ENCODE results near the gene POLR2E. TPM values are rescaled to one million over a fixed set of nuclear protein-coding genes. Genes with fewer than 3 reads are reported as not detected.

The POLR2E gene
- total and polyA plus RNA-seq, 2 of the 8 experiments (the other 6 are each of a cell fraction or from before 2014, with no cell fraction given), result 281 to 381 TPM

DNA sequence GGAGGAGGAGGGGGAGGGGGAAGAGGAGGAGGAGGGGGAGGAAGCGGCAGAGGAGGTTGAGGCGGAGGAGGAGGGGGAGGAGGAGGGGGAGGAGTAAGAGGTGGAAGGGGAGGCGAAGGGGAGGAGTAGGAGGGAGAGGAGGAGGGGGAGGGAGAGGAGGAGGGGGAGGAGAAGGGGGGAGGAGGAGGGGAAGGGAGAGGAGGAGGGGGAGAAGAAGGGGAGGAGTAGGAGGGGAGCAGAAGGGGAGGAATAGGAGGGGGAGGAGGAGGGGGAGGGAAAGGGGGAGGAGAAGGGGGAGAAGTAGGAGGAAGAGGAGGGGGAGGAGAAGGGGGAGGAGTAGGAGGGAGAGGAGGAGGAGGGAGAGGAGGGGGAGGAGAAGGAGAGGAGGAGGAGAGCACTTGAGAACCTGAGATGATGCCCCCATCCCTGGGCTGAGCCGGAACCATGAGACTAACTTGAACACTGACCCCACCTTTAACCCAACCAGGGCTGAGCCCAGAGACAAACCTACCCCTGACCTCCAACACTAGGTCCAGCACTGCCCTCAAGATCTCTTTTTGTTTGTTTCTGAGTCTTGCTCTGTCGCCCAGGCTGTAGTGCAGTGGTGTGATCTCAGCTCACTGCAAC lies 42.7 kb downstream of the POLR2E start:
- no peak for TF ChIP-seq JUND (IDR thresholded peaks at IDR 0.05; ENCODE audit: low read length)
- TF ChIP-seq MAX (IDR thresholded peaks at IDR 0.05), result no peak
- no peak for TF ChIP-seq SRF (IDR thresholded peaks at IDR 0.05; ENCODE audit: low read depth, low read length)
- TF ChIP-seq, protein P1, sequence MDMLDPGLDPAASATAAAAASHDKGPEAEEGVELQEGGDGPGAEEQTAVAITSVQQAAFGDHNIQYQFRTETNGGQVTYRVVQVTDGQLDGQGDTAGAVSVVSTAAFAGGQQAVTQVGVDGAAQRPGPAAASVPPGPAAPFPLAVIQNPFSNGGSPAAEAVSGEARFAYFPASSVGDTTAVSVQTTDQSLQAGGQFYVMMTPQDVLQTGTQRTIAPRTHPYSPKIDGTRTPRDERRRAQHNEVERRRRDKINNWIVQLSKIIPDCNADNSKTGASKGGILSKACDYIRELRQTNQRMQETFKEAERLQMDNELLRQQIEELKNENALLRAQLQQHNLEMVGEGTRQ (IDR thresholded peaks at IDR 0.05; ENCODE audit: low read length), result no peak
- CTCF ChIA-PET (ENCODE audit: partially characterized antibody), result no interaction called here

More for the DNA sequence above, 42.7 kb downstream of the POLR2E start:
- Histone ChIP-seq H4K91ac (replicated peaks; ENCODE audit: insufficient read length, low read length) (no peak overlapping the region), H3K36me3 (ENCODE audit: control insufficient read depth in 2 of 4, insufficient read depth in 4 of 4, low read length in 3 of 4) (peaks cover 0 to 31% (median 8%) of the 10 kb centered on the region in 4 experiments; a peak in 6 of 8 replicates), H3K23ac (ENCODE audit: insufficient read length) (no peak overlapping the region), H2BK15ac (ENCODE audit: low read length) (no peak overlapping the region), H4K8ac (ENCODE audit: extremely low read depth, insufficient read depth, low read length) (no peak overlapping the region), H4K20me1 (replicated peaks in 1 of 2; ENCODE audit: control insufficient read depth in 1 of 2, insufficient read depth in 2 of 2, low read length in 2 of 2) (no peaks in the 10 kb centered on the region), H3K14ac (ENCODE audit: insufficient read length) (no peak overlapping the region), H2BK120ac (replicated peaks; ENCODE audit: low read depth, low read length) (no peak overlapping the region), H3K4me2 (ENCODE audit: insufficient read depth in 1 of 2, low read depth in 2 of 2, low read length in 2 of 2) (no peak overlapping the region), H3K9me3 (ENCODE audit: insufficient read depth in 2 of 2, low read depth in 1 of 2, low read length in 1 of 2) (peaks cover 19 to 41% of the 10 kb centered on the region in 2 experiments), H3K27ac (ENCODE audit: low read depth, low read length) (no peak overlapping the region), H3K4ac (replicated peaks; ENCODE audit: insufficient read length, low read depth, low read length) (no peak overlapping the region), H2AFZ (ENCODE audit: low read length) (no peak overlapping the region), H3K4me1 (replicated peaks in 1 of 4; ENCODE audit: control insufficient read depth in 3 of 4, insufficient read depth in 4 of 4, low read length in 3 of 4) (no peaks in the 10 kb centered on the region), H2BK5ac (ENCODE audit: low read depth, low read length) (no peak overlapping the region), H3K79me1 (ENCODE audit: low read depth, low read length) (no peaks in the 10 kb centered on the region), H2AK5ac (ENCODE audit: low read depth, low read length) (no peak overlapping the region), H2BK20ac (ENCODE audit: low read length) (no peak overlapping the region), H3K79me2 (ENCODE audit: control insufficient read depth in 1 of 2, insufficient read depth in 2 of 2, low read length in 2 of 2) (no peaks in the 10 kb centered on the region), H3K4me3 (ENCODE audit: extremely low read depth in 1 of 4, insufficient read depth in 2 of 4, low read depth in 3 of 4, low read length in 4 of 4) (no peak overlapping the region), H3K56ac (replicated peaks; ENCODE audit: insufficient read length, low read depth, low read length) (no peak overlapping the region), H3K9ac (replicated peaks in 1 of 4; ENCODE audit: extremely low read depth in 1 of 4, low read depth in 3 of 4, low read length in 3 of 4) (no peak overlapping the region), H3K18ac (ENCODE audit: extremely low read depth, low read length) (no peak overlapping the region), H2BK12ac (ENCODE audit: low read depth, low read length) (no peak overlapping the region), H4K5ac (ENCODE audit: insufficient read length, low read depth, low read length) (no peak overlapping the region), H3K23me2 (ENCODE audit: low read depth, low read length) (peaks cover 3% of the 10 kb centered on the region; the same call in 1 of the 2 replicates), H3K27me3 (replicated peaks in 1 of 4; ENCODE audit: control insufficient read depth in 3 of 4, extremely low read depth in 1 of 4, insufficient read depth in 3 of 4, low read length in 3 of 4) (no peaks in the 10 kb centered on the region; a peak in 1 of 7 replicates)
- no peak for FAIRE-seq
- no peak for DNase-seq (ENCODE audit: low read depth in 1 of 2, low spot score in 2 of 2)
- 86% methylated on average over 2 of the region's 5 CpGs; no CpG with 5 or more reads in 1 of the 2 experiments for WGBS, 2 experiments (ENCODE audit: extremely low coverage in 1 of 2, insufficient coverage in 1 of 2, insufficient read length in 1 of 2, insufficient replicate concordance in 2 of 2, low coverage in 1 of 2, low lambda C conversion rate in 2 of 2, missing lambda C conversion rate in 1 of 2)
- POLR2A ChIA-PET (ENCODE audit: partially characterized antibody), result interaction anchor here (1.1 to 1.5 kb wide), 5 partner anchors 8 to 36 kb away, joined by 3 to 4 read pairs (median 3); no protein-coding TSS in a partner anchor
